Ishikawa (cell line): ENCODE measurements around the gene SLC8A3.

Experiments used
- EP300 ChIP-seq: IDR thresholded peaks from 2 replicates; pipeline ENCODE4 v1.6.1; 2012; ENCODE audit warnings: borderline replicate concordance
- YY1 ChIP-seq: IDR thresholded peaks from 2 replicates; pipeline ENCODE4 v1.6.1; 2012; ENCODE audit warnings: low read depth

GRCh38 chr14:70064136-70064865 is 124.5 kb downstream of the SLC8A3 start:
- no peak for TF ChIP-seq YY1
- no peak for TF ChIP-seq EP300
